Lung microvascular endothelial cell (primary cell): ENCODE data around the gene EZH2. TPM values are rescaled to one million over a fixed set of nuclear protein-coding genes. Genes with fewer than 3 reads are reported as not detected.

ENCODE experiments used
- DNase-seq, 2 donors: peaks; one replicate each; pipeline versions ENCODE4 v3.0.0 to v3.0.0-alpha.2; 2010; ENCODE audit warnings: low read depth in 2 of 2
- total RNA-seq: library from RNA; depleted of rRNA; stranded (reverse); fragments of >200 nt; gene quantifications from 2 replicates; pipeline ENCODE4 v1.2.1, GENCODE V29; 2014

The EZH2 gene
- total RNA-seq, 1 donor from 2014 or later, result 4.8 TPM

DNA sequence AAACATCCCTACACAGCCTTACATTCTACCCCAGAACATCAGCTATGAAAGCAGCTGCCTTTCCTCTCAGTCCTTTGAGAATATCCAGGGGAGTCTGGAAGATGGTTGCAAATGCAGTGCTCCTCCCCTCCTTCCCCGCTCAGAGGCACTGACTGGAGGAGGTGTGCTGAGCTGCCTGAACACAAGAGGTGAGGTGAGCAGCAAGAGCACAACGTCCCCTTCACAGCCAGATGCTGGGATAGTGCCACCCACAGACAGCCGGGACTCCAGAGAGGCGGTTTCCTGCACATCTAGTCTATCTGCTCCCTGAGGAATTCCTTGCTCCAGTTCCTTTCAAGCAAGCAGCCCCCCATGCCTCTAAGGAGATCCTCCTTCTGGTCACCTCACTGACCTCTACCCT lies 74.2 kb downstream of the EZH2 start:
- no peak for DNase-seq

DNA sequence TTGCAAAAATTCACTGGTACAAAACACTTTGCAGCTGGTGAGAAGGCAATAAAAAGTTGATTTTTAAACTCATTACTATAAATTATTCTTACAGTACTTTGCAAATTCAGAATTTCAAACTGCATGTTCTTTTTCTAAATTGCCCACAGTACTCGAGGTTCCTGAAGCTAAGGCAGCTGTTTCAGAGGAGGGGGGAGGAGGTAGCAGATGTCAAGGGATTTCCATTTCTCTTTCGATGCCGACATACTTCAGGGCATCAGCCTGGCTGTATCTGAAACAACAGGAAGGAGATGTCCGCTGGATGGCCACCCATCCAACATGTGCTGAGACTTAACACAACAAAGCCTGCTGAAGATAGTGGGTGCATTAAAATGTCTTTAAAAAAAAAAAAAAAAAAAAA lies 76.7 kb downstream of the EZH2 start:
- no peak for DNase-seq

DNA sequence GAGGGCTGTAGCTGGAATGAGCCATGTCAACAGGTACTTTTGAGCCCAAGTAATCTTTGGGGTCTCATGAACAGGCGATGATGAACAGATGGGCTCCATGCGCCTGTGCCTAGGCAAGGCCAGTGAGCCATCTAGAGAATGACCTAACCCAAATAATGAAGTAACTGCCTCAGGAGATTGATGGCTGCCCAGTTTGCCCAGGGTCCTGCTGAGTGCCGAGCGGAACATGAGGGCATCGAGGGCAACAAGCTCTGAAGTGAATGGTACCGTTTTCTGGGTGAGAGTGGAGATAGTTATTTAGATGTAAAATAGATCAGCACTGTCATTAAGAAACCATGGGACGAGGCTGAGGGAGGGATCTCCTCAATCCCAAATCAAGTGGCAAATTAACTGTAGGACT lies 77.9 kb downstream of the EZH2 start:
- DNase-seq, result no peak

DNA sequence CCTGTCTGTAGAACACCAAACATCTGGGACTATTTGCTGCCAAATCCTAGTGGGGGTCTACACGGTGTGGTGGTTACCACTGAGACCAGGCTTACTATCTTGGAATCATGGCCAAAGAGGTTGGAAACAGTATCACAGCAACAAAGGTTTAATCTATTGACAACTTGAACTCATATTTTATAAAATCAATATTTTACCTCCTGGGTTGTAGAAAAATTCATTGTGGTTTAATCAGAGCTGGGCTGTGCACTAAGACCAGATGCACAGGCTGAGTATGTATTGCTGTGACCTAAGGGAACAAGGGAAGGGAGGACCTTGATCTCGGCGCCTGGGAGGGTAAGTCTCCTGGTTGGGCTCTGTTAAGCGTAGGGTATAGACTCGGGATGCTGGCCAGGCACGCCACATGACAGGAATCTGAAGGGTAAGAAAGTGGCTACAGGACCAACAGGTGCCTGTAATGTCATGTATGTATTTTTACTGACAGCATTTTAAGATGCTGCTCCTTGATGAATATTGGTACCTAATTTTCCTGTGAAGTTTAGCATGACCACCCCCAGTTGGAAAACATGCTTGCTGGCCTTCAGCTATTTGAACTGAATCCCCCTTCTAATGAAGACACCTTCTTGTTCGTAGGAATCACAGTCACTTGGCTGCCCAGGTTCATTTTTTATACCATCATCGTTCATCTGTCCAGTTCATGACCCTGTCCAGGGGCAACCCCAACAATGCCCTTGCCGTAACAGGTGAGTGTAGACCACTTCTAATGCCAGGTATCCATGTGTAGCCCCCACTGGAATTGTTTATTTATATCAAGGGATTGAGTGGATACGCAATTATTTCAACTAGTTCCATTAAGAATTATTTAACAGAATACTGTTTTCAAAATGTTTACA lies 79.5 kb downstream of the EZH2 start:
- no peak for DNase-seq

DNA sequence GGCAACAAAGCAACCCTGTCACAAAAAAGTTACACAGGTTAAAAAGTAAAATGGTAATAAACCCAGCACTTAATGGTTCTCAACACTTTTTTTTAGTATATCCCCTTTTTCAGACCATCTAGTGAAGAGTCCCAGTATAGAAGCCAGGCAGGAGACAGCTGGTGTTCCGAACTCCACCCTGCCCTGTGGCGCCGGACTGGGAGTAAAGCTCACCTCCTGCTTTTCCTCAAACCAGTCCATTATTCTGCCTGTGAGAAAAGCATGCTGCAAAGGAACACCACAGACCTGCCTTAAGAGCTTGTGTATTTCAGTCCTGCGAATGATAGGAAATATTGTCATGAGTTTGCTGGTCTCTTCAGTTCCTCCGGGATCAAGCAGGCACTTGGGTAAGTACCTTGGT lies 81.0 kb downstream of the EZH2 start:
- no peak for DNase-seq

DNA sequence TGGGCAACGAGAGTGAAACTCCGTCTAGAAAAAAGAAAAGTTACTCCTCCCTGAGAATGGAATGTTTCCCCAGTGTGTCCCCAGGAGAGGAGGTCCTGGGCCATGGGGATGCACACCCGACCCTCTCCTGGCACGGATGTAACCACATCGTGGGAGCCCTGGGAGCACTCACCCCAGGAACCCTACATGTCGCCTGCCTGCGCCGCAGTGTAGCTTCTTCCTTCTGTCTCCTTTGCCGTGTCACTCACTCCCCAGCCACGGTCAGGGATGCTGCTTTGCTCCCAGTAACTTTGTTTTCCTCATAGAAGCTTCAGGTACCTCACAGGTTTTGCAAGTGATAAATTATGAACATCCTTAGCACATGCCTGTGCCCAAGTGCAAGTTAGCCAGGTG lies 82.0 kb downstream of the EZH2 start:
- no peak for DNase-seq

DNA sequence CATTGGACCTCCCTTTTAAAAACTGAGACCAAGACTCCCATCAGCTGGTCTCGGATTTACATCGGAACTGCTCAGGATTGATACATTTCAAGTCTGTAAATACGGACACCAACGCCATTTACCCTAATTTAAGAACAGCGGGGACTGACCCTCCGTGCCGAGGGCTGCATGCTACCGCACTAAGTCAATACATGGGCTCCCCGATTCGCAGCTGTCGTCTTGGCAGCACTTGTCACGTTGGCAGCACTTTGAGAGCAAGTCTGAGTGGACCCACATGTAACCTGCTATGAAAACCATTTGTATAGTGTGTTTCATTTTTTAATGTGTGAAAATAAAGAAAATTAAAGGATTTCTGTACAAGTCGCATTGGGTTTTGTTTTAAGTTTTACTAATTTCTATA lies 83.4 kb downstream of the EZH2 start:
- no peak for DNase-seq

DNA sequence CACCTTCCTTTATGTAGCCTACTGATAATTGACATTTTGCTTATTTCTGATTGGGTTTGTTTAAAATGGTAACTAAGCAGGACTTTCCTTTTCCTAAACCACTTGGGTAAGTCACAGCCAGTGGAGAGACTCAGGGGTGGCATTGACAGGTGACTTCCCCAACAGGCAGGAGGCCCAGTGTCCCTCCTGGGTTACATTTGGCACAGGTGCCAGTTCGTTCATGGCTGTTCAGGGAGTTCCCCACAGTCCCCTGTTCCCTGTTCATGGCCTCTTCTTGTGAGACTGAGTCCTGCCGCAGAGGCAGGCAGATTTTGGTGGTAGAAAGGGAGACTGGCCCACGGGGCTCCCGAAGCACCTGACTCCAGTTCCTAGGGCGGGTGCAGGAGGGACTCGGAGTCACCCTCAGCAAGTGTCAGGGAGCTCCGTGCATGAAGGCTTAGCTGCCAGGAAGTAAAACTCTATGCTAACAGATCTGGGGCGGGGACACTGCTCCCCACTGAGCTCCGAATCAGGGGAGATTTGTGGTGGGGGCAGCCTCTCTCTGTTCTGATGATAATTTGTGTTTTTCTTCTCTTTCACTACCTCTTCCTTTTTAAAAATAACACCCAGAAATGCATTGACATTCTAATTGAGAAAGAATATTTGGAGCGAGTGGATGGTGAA lies 84.1 kb downstream of the EZH2 start:
- no peak for DNase-seq

DNA sequence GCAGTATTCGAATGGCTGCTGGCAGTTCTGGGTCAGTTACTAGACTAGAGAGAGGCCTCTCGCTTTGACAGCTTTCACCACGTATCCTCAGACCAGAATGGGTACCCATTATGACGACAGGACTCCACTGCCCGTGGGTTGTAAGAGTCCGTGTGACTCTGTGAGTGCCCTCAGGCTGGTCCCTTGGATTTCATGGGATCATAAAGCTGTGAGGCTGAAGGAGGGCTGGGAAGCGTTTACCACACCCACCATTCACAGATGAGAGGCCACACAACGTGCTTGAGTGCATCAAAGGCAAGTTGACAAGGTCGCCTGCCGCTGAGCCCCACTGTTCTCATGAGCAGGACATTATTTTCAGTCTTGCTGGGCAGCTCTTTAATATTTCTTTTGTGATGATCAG lies 87.2 kb downstream of the EZH2 start:
- DNase-seq, result no peak

DNA sequence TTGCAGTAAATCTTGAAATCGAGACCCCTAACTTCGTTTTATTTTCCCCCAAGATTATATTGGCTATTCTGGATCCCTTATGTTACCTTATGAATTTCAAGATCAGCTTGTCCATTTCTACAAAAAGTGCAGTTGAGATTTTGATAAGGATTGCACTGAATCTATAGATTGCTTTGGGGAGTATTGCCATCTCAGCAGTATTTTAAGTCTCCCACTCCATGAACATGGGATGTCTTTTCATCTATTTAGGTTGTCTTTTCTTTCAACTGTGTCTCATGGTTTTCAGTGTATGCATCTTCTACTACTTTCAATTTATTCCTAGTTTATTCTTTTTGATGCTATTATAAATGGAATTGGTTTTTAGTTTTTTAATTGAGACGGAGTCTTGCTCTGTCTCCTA lies 89.6 kb downstream of the EZH2 start:
- DNase-seq, result no peak

DNA sequence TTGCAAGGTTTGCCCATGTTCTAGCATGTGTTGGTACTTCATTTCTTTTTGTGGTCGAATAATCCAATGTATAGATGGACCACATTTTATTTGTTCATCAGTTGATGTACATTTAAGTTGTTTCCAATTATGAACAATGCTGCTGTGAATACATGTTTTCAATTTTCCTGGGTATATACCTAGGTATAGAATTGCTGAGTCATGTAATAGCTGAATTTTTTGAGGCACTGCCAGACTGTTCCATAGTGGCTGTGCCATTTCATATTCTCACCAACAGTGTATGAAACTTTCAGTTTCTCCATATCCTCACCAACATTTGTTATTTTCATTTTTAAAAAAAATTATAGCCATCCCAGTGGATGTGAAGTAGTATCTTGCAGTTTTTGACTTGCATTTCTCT lies 90.5 kb downstream of the EZH2 start:
- peak in 1 of 2 donors; percentile 16 for DNase-seq

DNA sequence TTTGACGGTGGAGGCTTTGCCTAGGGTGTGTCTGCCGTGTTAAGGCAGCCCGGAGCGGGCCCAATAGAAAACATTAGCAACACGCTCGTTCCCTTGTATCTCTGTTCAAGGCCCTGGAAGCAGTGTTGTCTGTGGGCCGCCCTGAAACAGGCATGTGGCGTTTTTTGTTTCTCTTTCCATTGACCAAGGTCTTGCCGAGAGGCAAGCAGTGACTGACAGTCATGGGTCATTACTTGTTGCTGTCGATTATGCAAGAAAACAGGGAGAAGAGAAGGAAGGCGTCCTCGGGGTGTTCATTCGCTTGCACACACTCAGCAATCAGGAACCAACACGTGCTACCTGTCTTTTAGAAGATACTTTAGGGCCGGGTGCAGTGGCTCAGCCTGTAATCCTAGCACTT lies 92.5 kb downstream of the EZH2 start:
- DNase-seq, result no peak

DNA sequence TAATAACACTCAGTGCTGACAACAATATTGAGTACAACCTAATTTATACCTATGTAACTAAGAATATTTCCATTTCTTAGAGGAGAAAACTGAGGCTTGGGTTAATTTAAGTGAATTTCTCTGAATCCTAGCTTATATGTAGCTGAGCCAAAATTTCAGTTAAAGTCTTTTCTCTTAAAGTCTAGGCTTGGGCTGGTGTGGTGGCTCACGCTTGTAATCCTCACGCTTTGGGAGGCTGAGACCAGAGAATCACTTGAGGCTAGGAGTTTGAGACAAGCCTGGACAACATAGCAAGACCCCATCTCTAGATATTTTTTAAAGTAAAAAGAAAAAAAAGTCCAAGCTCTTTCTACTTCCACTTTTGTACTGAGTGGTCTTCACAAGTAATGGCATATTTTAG lies 93.2 kb downstream of the EZH2 start:
- DNase-seq, result no peak

DNA sequence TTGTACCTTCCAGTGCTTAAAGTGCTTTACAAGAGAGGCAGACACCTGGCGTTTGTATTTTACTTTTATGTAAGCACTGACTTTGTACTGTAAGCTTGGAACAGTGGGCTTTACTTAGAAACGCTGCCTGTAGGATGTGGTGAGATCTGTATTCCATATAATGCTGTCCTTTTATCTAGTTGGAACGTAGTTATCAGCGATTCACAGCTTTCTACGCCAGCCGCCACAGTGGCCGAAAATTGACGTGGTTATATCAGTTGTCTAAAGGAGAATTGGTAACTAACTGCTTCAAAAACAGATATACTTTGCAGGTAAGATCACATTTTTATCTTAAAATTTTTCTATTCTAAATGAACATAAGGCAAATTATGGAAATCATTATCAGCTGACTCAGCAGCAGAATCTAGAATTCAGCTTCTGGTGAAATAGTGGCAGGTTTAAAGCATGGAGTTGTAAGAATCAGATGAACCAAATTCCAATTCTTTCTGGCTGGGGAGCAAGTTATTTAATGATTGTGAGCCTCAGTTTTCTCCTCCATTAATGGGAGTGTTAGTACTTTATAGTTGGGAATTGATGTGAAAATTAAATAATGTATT lies 93.9 kb downstream of the EZH2 start:
- no peak for DNase-seq

DNA sequence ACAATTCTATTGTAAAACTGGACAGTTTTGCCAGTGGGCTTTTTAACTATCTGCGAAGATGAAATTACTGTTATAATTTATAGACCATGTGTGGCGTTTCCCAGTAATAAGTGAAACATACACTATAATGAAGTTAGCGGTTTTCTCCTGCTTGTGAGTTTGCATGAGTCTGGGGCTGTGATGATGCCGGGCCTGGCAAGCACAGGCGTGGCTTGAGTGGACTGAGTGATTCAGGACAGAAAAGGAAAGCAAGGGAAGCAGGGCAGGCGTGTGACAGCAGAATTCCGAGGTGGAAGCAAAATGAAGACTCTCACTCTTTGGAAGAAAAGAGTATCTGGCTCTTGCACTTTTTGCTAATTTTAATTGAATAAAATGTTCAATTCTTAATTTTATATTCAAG lies 94.9 kb downstream of the EZH2 start:
- DNase-seq, result no peak

DNA sequence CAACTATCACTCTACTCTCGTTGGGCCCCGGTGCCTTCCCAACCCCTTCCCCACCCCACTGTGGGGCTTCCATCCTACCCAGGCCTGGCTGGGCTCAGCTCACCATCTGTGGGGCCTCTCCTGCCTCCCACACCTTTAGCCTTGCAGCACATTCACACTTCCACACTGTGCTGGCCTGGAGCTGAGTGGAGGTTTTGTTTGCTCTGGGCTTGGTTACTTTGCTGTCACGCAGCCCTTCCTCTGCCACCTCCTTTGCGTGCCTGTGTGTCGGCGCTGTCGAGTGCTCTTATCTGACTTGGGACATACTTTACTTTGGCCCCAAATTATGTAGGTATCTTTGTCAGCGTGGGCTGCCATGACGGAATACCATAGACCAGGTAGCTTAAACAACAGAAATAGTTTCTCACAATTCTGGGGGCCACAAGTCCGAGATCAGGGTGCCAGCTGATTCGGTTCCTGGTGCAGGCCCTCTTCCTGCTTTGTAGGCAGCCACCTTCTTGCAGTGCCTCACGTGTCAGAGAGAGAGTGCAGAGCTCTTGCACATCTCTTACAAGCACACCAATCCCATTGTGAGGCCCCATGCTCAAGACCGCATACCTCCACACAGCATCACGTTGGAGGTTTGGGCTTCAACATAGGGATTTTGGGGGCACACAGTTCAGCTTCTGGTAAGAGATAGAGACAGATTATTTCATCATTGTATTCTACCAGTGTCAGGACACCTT lies 96.4 kb downstream of the EZH2 start:
- DNase-seq, result no peak

DNA sequence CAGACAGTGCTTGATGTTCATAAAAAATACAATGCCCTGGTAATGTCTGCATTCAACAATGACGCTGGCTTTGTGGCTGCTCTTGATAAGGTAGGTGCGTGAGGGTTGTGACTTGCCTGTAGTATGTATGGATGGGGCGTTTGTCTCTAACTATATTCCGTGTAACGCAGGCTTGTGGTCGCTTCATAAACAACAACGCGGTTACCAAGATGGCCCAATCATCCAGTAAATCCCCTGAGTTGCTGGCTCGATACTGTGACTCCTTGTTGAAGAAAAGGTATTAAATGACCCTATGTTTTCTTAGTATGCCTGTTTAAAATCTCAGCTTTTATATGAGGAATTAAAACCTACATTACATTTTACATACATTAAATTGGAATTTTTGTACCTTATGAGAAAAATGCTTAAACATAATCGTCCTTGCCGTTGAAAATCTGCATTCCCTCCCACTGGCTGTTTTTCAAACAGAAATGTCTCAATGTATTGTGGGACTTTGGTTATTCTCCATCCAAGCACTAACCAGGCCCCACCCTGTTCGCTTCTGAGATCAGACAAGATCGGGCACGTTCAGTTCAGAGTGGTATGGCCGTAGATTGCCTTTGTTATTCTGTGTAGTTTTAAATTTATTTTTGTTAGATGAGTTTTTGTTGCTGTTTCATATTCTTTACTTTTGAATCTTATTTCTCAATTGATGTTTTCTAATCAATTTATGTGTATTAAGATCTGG lies 100.1 kb downstream of the EZH2 start:
- DNase-seq, result no peak

DNA sequence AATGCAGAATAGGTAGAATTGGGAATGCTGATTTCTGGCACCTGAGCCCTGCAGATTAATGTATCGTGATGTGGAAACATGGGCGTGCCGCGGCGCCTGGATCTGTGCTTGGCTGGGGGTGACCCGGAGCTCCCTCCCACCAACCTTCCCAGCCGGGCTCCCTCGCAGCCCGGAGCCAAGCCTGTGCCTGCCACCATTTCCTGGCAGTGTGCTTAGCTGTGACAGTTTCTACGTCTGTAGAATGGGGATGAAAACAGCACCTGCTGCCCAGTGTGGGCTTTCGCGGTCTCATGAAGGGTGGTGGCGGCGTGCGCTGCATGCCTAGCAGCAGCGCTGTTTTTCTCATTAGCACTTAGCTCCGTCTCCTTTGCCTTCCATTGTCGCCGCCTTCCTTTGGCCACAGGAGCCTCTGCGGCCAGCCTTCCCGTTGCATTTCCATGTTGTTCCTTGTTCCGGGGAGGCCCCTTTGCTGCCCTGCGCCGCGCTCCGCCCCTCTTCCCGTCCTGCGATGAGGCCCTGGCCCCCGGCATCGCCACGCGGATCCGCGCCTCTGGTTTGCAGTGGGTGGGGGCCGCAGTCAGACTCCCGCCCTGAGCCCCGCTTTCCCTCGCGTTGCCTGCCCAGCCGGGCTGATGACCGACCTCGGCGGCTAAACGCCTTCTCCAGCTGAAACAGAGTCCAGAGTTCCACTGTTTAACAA lies 101.2 kb downstream of the EZH2 start:
- no peak for DNase-seq

DNA sequence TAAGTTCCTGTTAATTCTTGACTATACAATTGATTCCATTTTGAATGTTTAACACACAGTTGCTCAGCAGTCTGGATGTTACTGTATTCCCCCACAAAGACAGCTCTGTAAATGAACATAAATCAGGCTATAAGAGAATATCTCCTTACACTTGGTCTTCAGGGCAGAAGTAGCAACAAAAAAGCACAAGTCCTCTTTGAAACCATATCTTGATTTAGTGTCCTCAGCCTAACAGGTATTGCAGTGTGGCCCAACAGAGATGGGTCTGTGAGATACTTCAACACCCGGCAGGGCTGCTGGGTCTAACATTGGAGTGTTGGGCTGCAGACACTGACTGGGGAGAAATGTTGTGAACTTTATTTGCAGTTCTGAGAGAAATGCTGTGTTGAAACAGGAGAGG lies 109.6 kb downstream of the EZH2 start:
- no peak for DNase-seq

DNA sequence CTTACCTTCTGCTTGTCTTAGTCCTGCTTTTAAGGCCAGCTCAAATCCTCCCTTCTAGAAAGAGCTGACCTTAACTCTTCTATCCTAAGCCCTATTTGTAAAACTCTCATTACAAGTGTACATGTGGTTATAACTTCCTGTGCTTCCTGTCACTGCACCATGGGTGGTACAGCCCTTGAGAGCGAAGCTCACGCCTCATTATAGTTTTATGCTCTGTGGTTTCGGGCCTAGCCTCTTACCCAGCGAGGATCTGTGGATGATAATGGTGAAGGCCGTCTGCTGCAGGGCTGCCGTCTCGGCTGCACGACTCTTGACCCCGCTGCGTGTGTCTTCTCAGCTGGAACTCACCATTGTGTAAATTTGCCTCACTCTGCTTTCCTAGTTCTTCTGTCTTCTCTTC lies 110.8 kb downstream of the EZH2 start:
- DNase-seq, result peak in 1 of 2 donors; percentile 16
